ENCODE results near the gene ALK.

ALK gene

DNA sequence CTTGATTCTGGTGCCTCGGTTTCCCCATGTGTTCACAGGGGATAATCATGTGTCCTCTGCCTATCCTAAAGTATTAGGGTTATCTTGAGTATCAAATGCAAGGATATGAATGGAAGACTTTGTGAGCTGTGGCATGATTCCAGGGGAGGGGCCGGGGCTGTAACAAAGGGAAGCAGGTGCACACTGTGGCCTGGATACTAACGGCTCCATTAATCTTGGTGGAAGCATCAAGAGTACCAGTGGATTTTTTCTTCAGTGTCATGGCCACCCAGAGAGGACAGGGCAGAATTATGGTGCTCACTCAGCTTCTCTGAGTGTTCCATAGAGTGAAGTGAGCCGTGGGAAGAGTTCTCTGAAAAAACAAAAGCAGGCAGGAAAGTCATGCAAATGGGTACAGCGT, 320.1 kb downstream of the ALK start:
- H3K36me3 ChIP-seq, result no peaks in the 10 kb centered on the region
- no peaks in the 10 kb centered on the region for H3K27me3 ChIP-seq
- H3K9ac ChIP-seq, result no peak overlapping the region
- no peak overlapping the region for H3K27ac ChIP-seq
- H3K4me2 ChIP-seq, result no peak overlapping the region
- H4K20me1 ChIP-seq, result no peaks in the 10 kb centered on the region
- 0 out of 2 replicates have a peak, but pooled peaks cover 4% of the 10 kb centered on the region for H3K9me3 ChIP-seq
- H3K4me1 ChIP-seq, result no peaks in the 10 kb centered on the region
- no peak for TF ChIP-seq Cebpa-rat (IDR thresholded peaks at IDR 0.05)
- no peak overlapping the region for H3K4me3 ChIP-seq

- H3K9ac ChIP-seq, result no peak overlapping the region
Measured at GRCh38 chr2:29599946-29600345, 321.4 kb downstream of the ALK start.

GRCh38 chr2:29598978-29599377, 322.4 kb downstream of the ALK start:
- Histone ChIP-seq H4K20me1 (no peaks in the 10 kb centered on the region), H3K27ac (no peak overlapping the region), H3K4me1 (no peaks in the 10 kb centered on the region), H3K36me3 (no peaks in the 10 kb centered on the region), H3K9me3 (0 out of 2 replicates have a peak, but pooled peaks cover 4% of the 10 kb centered on the region), H3K4me3 (no peak overlapping the region), H3K4me2 (no peak overlapping the region), H3K27me3 (no peaks in the 10 kb centered on the region), H3K9ac (no peak overlapping the region)
- TF ChIP-seq Cebpa-rat (IDR thresholded peaks at IDR 0.05), result no peak

More at GRCh38 chr2:29599946-29600345, 321.4 kb downstream of the ALK start:
- no peak overlapping the region for H3K27ac ChIP-seq
- H3K36me3 ChIP-seq, result no peaks in the 10 kb centered on the region
- no peaks in the 10 kb centered on the region for H4K20me1 ChIP-seq
- no peaks in the 10 kb centered on the region for H3K27me3 ChIP-seq
- H3K4me2 ChIP-seq, result no peak overlapping the region
- H3K4me1 ChIP-seq, result no peaks in the 10 kb centered on the region
- no peak for TF ChIP-seq Cebpa-rat (IDR thresholded peaks at IDR 0.05)
- H3K9me3 ChIP-seq, result 0 out of 2 replicates have a peak, but pooled peaks cover 4% of the 10 kb centered on the region
- H3K4me3 ChIP-seq, result no peak overlapping the region

GRCh38 chr2:29597035-29597434, 324.4 kb downstream of the ALK start:
- Histone ChIP-seq H3K4me2 (no peak overlapping the region), H3K9ac (no peak overlapping the region), H4K20me1 (no peaks in the 10 kb centered on the region), H3K4me3 (no peak overlapping the region), H3K27ac (no peak overlapping the region), H3K36me3 (no peaks in the 10 kb centered on the region), H3K27me3 (no peaks in the 10 kb centered on the region), H3K4me1 (no peaks in the 10 kb centered on the region), H3K9me3 (0 out of 2 replicates have a peak, but pooled peaks cover 4% of the 10 kb centered on the region)
- no peak for TF ChIP-seq Cebpa-rat (IDR thresholded peaks at IDR 0.05)

DNA sequence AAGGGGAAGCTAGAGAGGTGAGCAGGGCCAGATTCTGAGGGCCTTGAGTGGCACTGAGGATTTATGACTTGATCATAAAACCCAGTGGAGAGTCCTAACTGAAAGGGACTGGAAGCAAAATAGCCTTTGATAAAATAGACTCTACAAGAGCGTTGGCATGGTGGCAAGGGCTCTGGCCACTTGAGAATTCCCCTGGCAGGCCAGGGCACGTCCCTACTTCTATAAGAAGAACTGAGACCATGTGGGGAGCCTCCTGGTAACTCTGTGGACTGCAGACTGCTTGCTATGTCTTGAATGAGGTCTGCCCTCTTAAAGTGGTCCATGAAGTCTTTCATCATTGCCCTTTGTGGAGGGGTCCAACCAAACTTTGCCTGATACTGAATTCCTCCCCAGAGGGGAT, 324.8 kb downstream of the ALK start:
- H3K4me1 ChIP-seq, result no peaks in the 10 kb centered on the region
- H3K9me3 ChIP-seq, result 0 out of 2 replicates have a peak, but pooled peaks cover 4% of the 10 kb centered on the region
- TF ChIP-seq Cebpa-rat (IDR thresholded peaks at IDR 0.05), result no peak
- no peak overlapping the region for H3K4me3 ChIP-seq
- no peak overlapping the region for H3K27ac ChIP-seq
- H3K9ac ChIP-seq, result no peak overlapping the region
- H3K4me2 ChIP-seq, result no peak overlapping the region
- H4K20me1 ChIP-seq, result no peaks in the 10 kb centered on the region
- no peaks in the 10 kb centered on the region for H3K27me3 ChIP-seq
- H3K36me3 ChIP-seq, result no peaks in the 10 kb centered on the region

DNA sequence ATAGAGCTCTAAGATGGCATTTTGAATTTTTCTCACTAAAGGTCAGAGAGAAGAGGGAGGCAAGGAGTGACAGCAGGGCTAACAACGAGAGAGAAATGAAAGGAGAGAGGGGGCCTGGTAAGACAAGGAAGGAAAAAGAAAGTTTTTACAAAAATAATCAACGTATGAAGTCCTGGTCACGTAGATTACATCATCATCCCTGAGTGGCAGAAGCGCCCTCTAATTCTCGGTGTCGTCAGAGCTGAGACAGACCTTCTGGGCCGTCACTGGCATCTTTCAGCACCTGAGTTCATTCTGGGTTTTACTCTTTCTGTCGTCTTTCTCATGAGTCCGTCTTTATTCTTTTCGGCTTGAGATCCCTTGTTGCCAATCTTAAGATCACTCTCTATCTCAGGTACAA, 329.8 kb downstream of the ALK start:
- no peaks in the 10 kb centered on the region for H3K36me3 ChIP-seq
- no peak overlapping the region for H3K4me2 ChIP-seq
- H3K4me1 ChIP-seq, result no peaks in the 10 kb centered on the region
- no peaks in the 10 kb centered on the region for H3K9me3 ChIP-seq
- H3K27me3 ChIP-seq, result no peaks in the 10 kb centered on the region
- no peak overlapping the region for H3K4me3 ChIP-seq
- no peak overlapping the region for H3K9ac ChIP-seq
- no peak for TF ChIP-seq Cebpa-rat (IDR thresholded peaks at IDR 0.05)
- H3K27ac ChIP-seq, result no peak overlapping the region
- H4K20me1 ChIP-seq, result no peaks in the 10 kb centered on the region

DNA sequence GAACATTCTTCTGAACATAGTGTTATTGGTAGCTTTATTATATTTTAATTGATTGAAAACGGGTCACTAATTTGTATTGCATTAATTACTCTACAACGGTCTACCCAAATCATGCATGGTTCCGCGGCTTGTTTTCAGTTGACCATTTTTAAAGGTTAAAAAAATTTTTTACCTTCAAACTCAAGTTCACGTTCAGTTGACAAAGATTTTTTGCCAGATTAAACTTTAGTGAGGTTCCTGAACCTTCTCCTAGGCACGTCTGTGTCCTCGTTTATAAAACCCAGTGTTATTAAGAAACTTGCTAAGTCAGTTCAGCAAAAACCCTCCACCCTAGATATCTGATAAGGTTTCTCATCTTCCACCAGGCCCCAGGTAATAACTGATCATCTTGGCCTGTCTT, 331.2 kb downstream of the ALK start:
- H4K20me1 ChIP-seq, result no peaks in the 10 kb centered on the region
- no peaks in the 10 kb centered on the region for H3K4me1 ChIP-seq
- H3K27ac ChIP-seq, result no peak overlapping the region

GRCh38 chr2:29589440-29590103, 331.8 kb downstream of the ALK start:
- H3K36me3 ChIP-seq, result no peaks in the 10 kb centered on the region
- no peak overlapping the region for H3K27ac ChIP-seq
- H3K9me3 ChIP-seq, result no peaks in the 10 kb centered on the region
- no peak for TF ChIP-seq Cebpa-rat (IDR thresholded peaks at IDR 0.05)
- H3K4me3 ChIP-seq, result no peak overlapping the region
- H3K9ac ChIP-seq, result no peak overlapping the region
- no peaks in the 10 kb centered on the region for H3K4me1 ChIP-seq
- no peaks in the 10 kb centered on the region for H3K27me3 ChIP-seq
- H3K4me2 ChIP-seq, result no peak overlapping the region
- H4K20me1 ChIP-seq, result no peaks in the 10 kb centered on the region

More for the DNA sequence above, 331.2 kb downstream of the ALK start:
- Histone ChIP-seq H3K9ac (no peak overlapping the region), H3K27me3 (no peaks in the 10 kb centered on the region), H3K9me3 (no peaks in the 10 kb centered on the region), H3K36me3 (no peaks in the 10 kb centered on the region), H3K4me2 (no peak overlapping the region), H3K4me3 (no peak overlapping the region)
- TF ChIP-seq Cebpa-rat (IDR thresholded peaks at IDR 0.05), result no peak

DNA sequence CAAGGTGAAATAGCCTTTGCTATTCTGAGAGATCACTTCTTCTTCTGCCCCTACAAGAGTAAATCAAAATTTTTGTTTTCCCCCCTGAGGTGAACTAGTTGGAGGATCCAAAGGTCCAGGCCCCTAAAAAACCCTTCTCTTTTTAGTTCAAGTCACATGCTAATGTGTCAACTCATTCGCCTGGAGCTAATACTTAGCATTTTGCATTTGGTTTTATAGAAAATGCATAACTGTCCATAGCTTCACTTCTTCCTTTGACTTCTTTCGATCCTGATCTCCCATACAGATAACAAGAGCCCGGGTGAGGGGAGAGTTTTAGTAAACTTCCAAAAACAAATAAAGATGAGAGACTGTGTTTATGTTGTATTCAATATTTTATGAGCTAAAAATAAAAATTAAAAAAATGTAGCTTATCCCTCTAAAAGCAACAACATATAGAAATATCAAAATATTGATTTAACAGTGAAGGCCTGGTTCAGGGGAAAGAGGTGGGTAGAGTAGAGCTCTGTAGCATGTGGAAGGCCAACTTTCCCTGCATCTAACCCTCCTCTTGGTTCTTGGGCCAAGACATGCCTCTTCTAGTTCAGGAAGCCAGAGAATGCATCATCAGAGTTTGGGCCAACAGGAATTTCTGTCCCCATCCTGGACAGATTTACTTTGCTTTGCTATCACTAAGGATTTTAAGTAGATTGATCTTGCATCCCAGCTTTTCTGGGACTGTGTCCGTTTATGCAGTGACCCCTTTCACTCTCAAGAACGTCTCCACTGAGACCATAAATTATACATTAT, 333.8 kb downstream of the ALK start:
- no peaks in the 10 kb centered on the region for H3K4me1 ChIP-seq
- no peaks in the 10 kb centered on the region for H3K9me3 ChIP-seq
- TF ChIP-seq Cebpa-rat (IDR thresholded peaks at IDR 0.05), result no peak
- H3K4me2 ChIP-seq, result no peak overlapping the region
- no peak overlapping the region for H3K9ac ChIP-seq
- no peak overlapping the region for H3K4me3 ChIP-seq
- H3K27me3 ChIP-seq, result no peaks in the 10 kb centered on the region
- H3K36me3 ChIP-seq, result no peaks in the 10 kb centered on the region
- no peak overlapping the region for H3K27ac ChIP-seq
- no peaks in the 10 kb centered on the region for H4K20me1 ChIP-seq

GRCh38 chr2:29586919-29587318, 334.5 kb downstream of the ALK start:
- no peaks in the 10 kb centered on the region for H3K9me3 ChIP-seq
- no peaks in the 10 kb centered on the region for H4K20me1 ChIP-seq
- no peaks in the 10 kb centered on the region for H3K36me3 ChIP-seq
- no peaks in the 10 kb centered on the region for H3K27me3 ChIP-seq
- 0 out of 2 replicates have a peak, but pooled peaks cover 4% of the 10 kb centered on the region for H3K4me1 ChIP-seq
- no peak overlapping the region for H3K9ac ChIP-seq
- no peak overlapping the region for H3K27ac ChIP-seq
- TF ChIP-seq Cebpa-rat (IDR thresholded peaks at IDR 0.05), result no peak
- H3K4me3 ChIP-seq, result no peak overlapping the region
- no peak overlapping the region for H3K4me2 ChIP-seq

Measured in BLaER1 (cell line).